ENCODE measurements around the gene ZBTB14.

ZBTB14 gene

GRCh38 chr18:5295231-5295920 lies at the start of gene ZBTB14:
Gene ZBTB14 (minus strand): TSS chr18:5295726. CDS start chr18:5293246, 2,480 bp downstream.
- DNase-seq: peak; percentile 44

- no peak for DNase-seq
Observed at GRCh38 chr18:5339202-5339834, 43.8 kb upstream of the ZBTB14 start.

- DNase-seq: no peak
Observed at GRCh38 chr18:5334456-5335075, 39.0 kb upstream of the ZBTB14 start.

DNA sequence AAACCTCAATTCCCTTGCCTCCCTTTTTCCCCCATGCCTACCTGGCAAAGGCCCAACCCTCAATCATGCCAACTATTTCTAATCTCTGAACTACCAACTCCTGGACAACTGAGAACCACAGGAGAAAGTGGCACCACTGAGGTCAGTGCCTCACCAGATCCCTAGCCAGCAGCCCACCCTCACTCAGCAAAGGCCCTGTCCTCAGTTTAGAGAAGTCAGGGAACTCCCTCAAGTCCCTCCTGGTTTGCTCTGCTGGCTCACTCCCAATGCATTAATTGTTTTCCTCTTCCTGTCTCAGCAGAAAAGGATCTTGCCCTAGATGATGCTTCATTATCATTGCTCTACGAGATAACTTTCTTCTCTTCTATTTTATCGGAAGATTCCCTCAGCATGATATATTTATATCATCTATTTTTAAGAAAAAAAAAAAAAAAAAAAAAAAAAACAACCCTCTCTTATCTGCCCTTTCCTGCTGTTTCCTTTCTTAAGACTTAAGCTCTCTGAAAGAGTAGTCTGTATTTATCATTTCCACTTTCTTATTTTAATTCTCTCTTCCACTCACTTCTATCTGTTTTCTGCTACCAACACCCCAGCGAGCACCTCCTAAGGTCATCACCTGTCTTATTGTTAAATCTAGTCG lies 22.7 kb upstream of the ZBTB14 start:
- DNase-seq: no peak

GRCh38 chr18:5317186-5317585 lies 21.7 kb upstream of the ZBTB14 start:
- DNase-seq: no peak

DNA sequence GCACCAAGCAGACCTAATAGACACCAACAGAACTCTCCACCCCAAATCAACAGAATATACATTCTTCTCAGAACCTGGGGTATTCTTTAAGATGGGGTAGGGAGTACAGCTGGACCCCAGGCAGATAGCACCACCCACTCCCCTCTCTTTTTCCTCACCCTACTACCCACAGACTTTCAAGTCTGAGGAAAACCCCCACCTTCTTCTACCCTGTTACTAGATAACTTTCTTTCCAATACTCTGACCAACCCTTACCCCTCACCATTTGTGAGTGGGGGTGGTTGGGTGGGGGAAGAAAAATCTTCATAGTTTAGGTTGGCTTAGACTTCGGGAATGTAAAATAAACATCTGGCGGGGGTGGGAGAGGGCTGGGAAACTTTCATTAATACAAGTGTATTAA lies 20.3 kb upstream of the ZBTB14 start:
- no peak for DNase-seq

- no peak for DNase-seq
Observed at GRCh38 chr18:5311301-5311989, 15.9 kb upstream of the ZBTB14 start.

DNA sequence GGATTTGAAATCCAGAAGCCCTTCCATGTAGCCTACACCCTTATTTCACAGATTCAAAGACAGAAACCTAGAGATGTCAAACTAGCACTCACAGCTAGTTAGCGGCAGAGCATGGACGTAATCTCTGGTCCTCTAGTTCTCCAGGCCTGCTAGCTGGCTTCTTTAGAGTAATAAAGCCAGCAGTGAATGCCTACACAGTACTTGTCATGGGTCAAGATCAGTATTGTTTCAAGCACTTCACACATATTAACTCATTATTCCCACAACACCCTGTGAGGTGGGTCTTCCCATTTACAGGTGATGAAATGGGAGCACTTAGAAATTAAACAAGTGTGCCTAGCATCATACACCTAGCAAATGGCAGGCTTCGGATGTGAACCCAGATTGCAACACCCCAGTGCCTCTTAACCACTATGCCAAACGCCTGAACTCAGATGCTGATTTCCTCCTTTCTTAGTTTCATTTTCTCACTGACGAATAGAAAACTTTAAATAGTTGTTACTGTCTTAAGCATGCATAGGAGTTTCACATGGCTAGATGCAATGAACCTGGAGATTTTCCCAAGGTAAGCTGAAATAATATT lies 14.5 kb upstream of the ZBTB14 start:
- DNase-seq: peak; percentile 59

DNA sequence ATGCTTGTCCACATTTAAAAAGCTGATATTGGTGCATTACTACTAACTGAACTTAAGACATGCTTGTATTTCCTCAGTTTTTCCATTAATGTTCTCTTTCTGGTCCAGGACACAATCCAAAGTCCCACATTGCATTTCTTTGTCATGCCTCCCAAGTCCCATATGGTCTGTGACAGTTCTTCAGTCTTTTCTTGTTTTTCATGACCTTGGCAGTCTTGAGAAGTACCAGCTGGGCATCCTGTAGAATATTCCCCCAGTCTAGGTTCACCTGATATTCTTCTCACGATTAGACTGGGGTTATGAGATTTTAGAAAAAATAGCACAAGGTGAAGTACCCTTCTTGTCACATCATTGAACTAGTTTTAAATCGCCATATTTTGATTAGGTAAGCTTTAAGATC lies 10.3 kb upstream of the ZBTB14 start:
- DNase-seq: no peak

DNA sequence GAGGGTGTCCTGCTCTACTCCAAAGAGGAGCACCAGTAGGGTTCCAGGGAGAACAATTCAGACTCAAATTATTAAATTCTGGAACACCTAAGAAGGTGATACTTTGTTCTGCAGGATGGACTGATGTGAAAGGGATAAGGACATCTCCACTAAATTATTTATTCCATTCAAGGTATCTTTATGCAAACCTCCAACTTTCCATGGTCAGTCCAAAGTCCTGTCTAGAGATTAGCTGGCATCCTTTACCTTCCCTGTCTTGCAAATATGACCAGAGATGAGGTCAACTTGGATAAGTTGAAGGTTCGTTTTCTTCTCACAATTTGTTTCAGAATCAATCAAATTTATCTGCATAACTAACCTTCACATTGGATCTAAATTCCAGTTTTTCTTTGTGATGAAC lies 8.7 kb upstream of the ZBTB14 start:
- DNase-seq: no peak

GRCh38 chr18:5303636-5304035 lies 8.1 kb upstream of the ZBTB14 start:
- no peak for DNase-seq

GRCh38 chr18:5302606-5303005 lies 7.1 kb upstream of the ZBTB14 start:
- no peak for DNase-seq

DNA sequence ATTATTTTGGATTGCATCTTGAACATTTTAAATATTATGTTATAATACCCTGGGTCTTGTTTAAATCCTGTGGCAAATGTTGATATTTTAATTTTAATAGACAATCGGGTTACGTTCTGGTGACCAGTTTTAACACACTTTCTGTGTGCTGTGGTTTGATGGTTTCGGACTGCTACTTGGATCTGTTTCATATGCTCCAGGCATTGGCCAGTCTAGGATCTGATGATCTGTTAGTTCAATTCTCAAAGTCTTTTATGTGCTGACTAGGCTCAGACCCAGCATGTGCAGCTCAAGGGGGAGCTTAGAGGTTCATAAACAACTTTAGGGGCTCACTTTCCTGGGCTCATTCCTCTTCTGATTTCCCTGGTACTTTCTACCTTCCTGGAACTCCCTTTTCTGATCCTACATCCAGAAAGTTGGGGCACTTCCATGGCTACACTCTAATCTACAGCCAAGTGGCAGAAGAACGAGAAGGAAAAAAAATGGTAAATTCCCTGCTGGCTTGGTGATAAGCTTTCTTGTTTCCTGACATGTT lies 5.0 kb upstream of the ZBTB14 start:
- DNase-seq: no peak

DNA sequence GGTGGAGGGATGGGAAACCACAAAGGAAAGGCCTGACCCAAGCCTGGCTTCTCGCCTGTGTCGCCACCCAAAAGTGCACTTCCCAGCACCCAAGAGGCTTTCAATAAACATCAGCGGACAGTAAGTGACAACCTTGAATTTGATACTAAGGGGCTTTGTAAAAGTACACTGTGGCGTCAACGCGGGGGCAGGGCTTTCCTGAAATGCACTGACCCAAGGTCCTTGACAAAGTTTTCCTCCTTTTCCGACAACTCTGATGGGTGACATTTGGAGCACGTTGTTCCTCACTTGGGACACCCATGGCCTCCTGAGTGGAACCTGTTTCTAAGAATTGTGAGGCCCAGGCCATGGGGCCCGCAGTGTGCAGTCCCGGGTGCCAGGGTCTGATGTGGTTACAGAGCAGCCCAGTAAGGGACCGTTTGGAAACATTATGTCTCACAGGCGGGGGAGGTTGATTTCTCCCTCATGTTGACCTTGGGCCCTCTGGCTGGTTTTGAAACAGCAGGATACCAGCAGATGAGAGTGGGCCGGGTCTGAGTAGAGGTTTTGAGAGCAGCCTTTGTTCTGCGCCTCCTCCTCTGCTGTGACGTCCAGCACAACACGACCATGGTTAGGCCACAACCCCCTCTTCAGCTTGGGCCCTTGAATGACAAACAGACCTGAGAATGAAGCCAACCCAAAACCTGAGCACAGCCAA lies 2.8 kb upstream of the ZBTB14 start:
- no peak for DNase-seq

DNA sequence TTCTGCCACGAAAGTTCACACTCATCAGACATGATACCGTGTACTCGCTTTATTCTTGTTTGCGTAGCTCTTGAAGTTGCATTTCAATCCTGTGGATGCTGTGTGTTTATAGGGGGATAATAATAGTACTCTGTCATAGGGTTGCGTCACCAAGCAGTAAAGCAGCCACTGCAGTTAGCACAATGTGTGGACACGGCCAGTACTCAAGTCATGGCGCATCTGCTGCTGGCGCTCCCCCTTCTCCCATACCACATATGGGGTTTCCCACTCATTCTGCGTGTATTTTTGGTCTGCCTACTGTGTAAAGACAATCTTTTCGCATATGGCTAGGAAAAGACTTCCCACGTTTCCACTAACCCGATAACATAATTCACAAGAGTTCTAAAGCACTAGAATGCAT lies 2.1 kb upstream of the ZBTB14 start:
- DNase-seq: no peak

DNA sequence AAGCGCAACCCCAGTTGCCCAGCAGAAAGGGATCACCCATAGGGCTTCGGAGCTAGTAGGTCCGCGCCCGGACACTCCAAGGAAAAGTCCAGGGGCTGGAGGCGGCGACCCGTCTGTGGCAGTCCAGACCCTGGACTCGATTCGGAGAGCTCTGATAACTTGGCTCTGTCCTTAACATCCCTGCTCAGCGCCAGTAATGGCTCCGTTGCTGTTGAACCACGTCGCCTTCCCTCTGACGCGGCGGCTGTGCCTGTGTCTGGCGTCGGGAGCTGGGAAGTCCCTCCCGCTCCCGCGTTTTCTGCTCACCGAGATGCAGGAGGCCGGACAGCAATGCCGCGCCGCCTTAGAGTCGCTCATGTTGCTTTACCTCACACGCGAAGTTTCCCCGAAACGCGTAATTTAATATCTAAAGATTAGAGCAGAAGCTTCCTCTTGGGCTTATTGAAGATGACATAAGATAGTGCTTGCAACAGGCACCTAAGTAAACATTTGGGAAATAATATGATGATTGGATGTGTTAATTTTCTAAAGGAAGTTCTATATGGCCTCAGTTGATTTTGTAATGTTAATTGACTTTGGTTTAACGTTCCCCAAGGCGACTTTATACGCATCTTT lies 1.3 kb upstream of the ZBTB14 start:
- DNase-seq: peak; percentile 66

GRCh38 chr18:5295981-5296705 lies 617 bp upstream of the ZBTB14 start:
- peak; percentile 94 for DNase-seq

DNA sequence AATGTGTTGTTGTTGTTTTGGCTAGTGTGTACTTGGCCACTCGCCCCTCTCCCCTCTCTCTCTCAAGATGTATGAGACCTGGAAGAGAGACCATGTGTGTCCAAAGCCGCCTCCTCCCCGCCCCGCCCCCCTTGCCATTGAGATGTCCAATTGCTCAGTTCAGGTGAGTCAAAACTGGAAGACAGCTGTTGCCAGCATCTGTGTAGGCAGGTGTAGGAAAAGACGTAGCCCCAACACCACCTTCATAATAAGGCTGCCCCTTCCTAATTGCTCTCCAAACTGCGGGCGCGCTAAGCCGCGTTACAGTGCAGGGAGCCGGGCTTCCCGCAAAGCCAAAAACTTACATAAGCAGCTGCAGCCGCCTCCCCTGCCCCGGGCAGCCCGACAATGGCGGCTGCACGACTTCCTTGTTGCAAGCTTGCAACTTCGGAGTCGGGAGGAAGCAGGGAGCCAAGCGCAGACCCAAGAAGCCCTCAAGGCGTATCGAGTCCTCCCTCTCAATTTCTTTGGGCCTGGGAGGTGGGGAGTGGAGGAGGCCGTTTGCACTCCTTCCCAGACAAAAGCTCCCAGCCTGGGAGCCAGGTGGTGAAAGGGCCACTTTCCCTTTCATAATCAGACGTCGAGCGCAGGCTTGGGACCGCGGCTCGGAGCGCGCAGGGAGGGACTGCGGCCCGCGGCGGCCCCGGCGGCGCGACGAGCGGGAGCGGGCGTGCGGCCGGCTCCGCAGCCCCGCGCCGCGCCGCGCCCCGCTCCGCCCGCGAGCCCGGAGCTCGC lies 882 bp downstream of the ZBTB14 start:
- peak; percentile 66 for DNase-seq

GRCh38 chr18:5294113-5294456 lies 1.4 kb downstream of the ZBTB14 start:
- DNase-seq: no peak

DNA sequence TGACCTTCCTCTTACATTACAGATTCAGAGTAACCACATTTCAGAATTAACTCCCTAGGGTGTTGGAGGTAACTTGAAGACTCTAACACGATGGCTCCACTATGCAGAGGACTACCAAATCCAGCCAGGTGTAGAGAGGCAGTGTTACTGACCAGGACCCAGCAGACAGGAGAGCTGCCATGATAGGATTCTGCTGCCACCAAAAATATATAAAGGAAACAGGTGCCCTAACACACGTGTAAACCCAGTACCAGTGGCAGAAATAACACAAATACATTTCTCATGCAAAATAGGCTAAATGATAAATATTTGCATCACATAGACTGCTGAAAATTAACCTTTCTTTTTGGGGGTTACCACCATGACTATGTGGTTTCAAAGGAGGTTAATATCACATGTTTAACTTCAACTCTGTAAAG lies 7.0 kb downstream of the ZBTB14 start:
- no peak for DNase-seq

All from activated CD4-positive, alpha-beta T cell treated with anti-CD3 and anti-CD28 coated beads, Interleukin-2, amount 50 U/mL, for 16 hours (primary cell).